IMR-90 (cell line): Measurements from ENCODE around the gene EPS15. TPM values are rescaled to one million over a fixed set of nuclear protein-coding genes. Genes with fewer than 3 reads are reported as not detected.

Source experiments
- ATAC-seq: fragments of 200-7000 bp; cut with Tn5 transposase; 2 replicates; pipeline ENCODE4 v1.9.1; 2020; ENCODE audit warnings: low read depth, mild to moderate bottlenecking, moderate library complexity
- BruUV-seq: library from RNA; stranded (reverse); fragments of 400-500 nt; replicated peaks from 2 replicates; lab custom pipeline; 2021; lab: Mats Ljungman, UMichigan
- CTCF ChIA-PET: fragments of 300-600 bp; formaldehyde crosslinking; extraction: SDS; loops from one replicate; lab custom pipeline; 2021; ENCODE audit warnings: antibody characterized with exemption; lab: Yijun Ruan, JAX
- POLR2A ChIA-PET: fragments of 300-600 bp; sonication (Branson Sonifier 250); formaldehyde crosslinking; loops from one replicate; lab custom pipeline; 2022; ENCODE audit warnings: antibody characterized with exemption; ENCODE audit not compliant: unreplicated experiment; lab: Charles Lee
- DNase-seq: peaks from one replicate; pipeline ENCODE4 v3.0.0; 2013
- H2AFZ ChIP-seq: replicated peaks from 2 replicates; pipeline ENCODE3; 2013; ENCODE audit warnings: low read length, mild to moderate bottlenecking; ENCODE audit not compliant: poor library complexity
- H2AK5ac ChIP-seq: 2 replicates; pipeline ENCODE4 v1.6.1; 2013; ENCODE audit warnings: low read depth, low read length, inconsistent platforms
- H2AK9ac ChIP-seq: replicated peaks from 2 replicates; pipeline ENCODE3; 2013; ENCODE audit warnings: mild to moderate bottlenecking, low read depth, low read length, moderate library complexity; ENCODE audit not compliant: poor library complexity
- H2BK120ac ChIP-seq: 2 replicates; pipeline ENCODE4 v1.6.1; 2013; ENCODE audit warnings: low read depth, low read length, inconsistent platforms
- H2BK15ac ChIP-seq: 3 replicates; pipeline ENCODE4 v1.6.1; 2013; ENCODE audit warnings: low read depth, low read length, inconsistent platforms
- H2BK20ac ChIP-seq: 2 replicates; pipeline ENCODE4 v1.6.1; 2013; ENCODE audit warnings: low read depth, mild to moderate bottlenecking, inconsistent platforms, low read length, moderate library complexity
- H2BK5ac ChIP-seq: 2 replicates; pipeline ENCODE4 v1.6.1; 2013; ENCODE audit warnings: mild to moderate bottlenecking, low read depth, low read length, inconsistent platforms; ENCODE audit not compliant: poor library complexity, severe bottlenecking
- H3K14ac ChIP-seq: replicated peaks from 2 replicates; pipeline ENCODE4 v1.6.1; 2013; ENCODE audit warnings: low read depth, low read length, inconsistent platforms
- H3K18ac ChIP-seq: 2 replicates; pipeline ENCODE4 v1.6.1; 2013; ENCODE audit warnings: low read depth, low read length, control low read depth
- H3K23ac ChIP-seq: 2 replicates; pipeline ENCODE4 v1.6.1; 2013; ENCODE audit warnings: low read depth, low read length, inconsistent platforms
- H3K27ac ChIP-seq: 2 replicates; pipeline ENCODE4 v1.5.1; 2013; ENCODE audit warnings: mild to moderate bottlenecking, control low read depth, low read length; ENCODE audit not compliant: insufficient read depth
- H3K27me3 ChIP-seq: 2 replicates; pipeline ENCODE4 v1.6.1; 2013; ENCODE audit warnings: low read length; ENCODE audit not compliant: control insufficient read depth, insufficient read depth
- H3K36me3 ChIP-seq: 2 replicates; pipeline ENCODE4 v1.6.1; 2013; ENCODE audit warnings: low read length, mixed read lengths; ENCODE audit not compliant: control insufficient read depth, insufficient read depth
- H3K4ac ChIP-seq: 2 replicates; pipeline ENCODE4 v1.6.1; 2013; ENCODE audit warnings: low read depth, low read length, inconsistent platforms
- H3K4me1 ChIP-seq: 2 replicates; pipeline ENCODE4 v1.6.1; 2013; ENCODE audit warnings: low read length, mixed read lengths; ENCODE audit not compliant: control insufficient read depth, insufficient read depth
- H3K4me2 ChIP-seq: 2 replicates; pipeline ENCODE4 v1.6.1; 2013; ENCODE audit warnings: low read depth, mild to moderate bottlenecking, control low read depth, low read length, moderate library complexity
- H3K4me3 ChIP-seq: 2 replicates; pipeline ENCODE4 v1.5.1; 2013; ENCODE audit warnings: low read depth, mild to moderate bottlenecking, control low read depth, low read length, moderate library complexity; ENCODE audit not compliant: insufficient read depth
- H3K56ac ChIP-seq: 2 replicates; pipeline ENCODE4 v1.6.1; 2013; ENCODE audit warnings: low read length, inconsistent platforms; ENCODE audit not compliant: insufficient read depth; ENCODE audit errors: extremely low read depth
- H3K79me1 ChIP-seq, 2 experiments: 2 replicates each; pipeline ENCODE4 v1.6.1; 2013; ENCODE audit warnings: low read length in 2 of 2, inconsistent platforms in 1 of 2, low read depth in 1 of 2
- H3K9ac ChIP-seq: 2 replicates; pipeline ENCODE4 v1.6.1; 2013; ENCODE audit warnings: low read depth, low read length, control low read depth
- H3K9me1 ChIP-seq: 2 replicates; pipeline ENCODE4 v1.6.1; 2013; ENCODE audit warnings: low read length, inconsistent platforms; ENCODE audit not compliant: insufficient read depth
- H3K9me3 ChIP-seq: 2 replicates; pipeline ENCODE4 v1.6.1; 2013; ENCODE audit warnings: low read length; ENCODE audit not compliant: control insufficient read depth, insufficient read depth
- H4K20me1 ChIP-seq: 2 replicates; pipeline ENCODE4 v1.6.1; 2013; ENCODE audit warnings: low read length, inconsistent platforms; ENCODE audit not compliant: insufficient read depth
- H4K5ac ChIP-seq: 2 replicates; pipeline ENCODE4 v1.6.1; 2013; ENCODE audit warnings: mild to moderate bottlenecking, low read depth, low read length, control low read depth
- H4K8ac ChIP-seq, 2 experiments: 2 replicates each; pipeline ENCODE4 v1.6.1; 2013; ENCODE audit warnings: low read depth in 2 of 2, low read length in 2 of 2, control low read depth in 1 of 2, inconsistent platforms in 1 of 2
- H4K91ac ChIP-seq: 2 replicates; pipeline ENCODE4 v1.6.1; 2013; ENCODE audit warnings: low read depth, low read length, inconsistent platforms; ENCODE audit not compliant: insufficient read depth
- FOS ChIP-seq: fragments of 150-350 bp; IDR thresholded peaks from 2 replicates; pipeline ENCODE4 v1.6.1; 2016; ENCODE audit warnings: low read depth, low read length
- MAZ ChIP-seq: IDR thresholded peaks from 2 replicates; pipeline ENCODE4 v1.6.1; 2012; ENCODE audit warnings: low read depth, mild to moderate bottlenecking, low read length, improper control_type of control experiment, moderate library complexity, borderline replicate concordance
- NFE2L2 ChIP-seq: fragments of 150-350 bp; IDR thresholded peaks from 2 replicates; pipeline ENCODE4 v1.6.1; 2016; ENCODE audit warnings: low read depth, mild to moderate bottlenecking, low read length
- RAD21 ChIP-seq: IDR thresholded peaks from 2 replicates; pipeline ENCODE4 v1.6.1; 2012; ENCODE audit warnings: low read length, improper control_type of control experiment
- RFX5 ChIP-seq: IDR thresholded peaks from 2 replicates; pipeline ENCODE4 v1.8.0; 2012; ENCODE audit warnings: low read depth, mild to moderate bottlenecking, low read length, moderate library complexity
- WGBS, 2 experiments: methylation state at CpG; one replicate each; pipeline versions ENCODE4 v1.1.5 to v1.1.7; 2013; ENCODE audit warnings: missing lambda C conversion rate in 2 of 2; ENCODE audit not compliant: insufficient read length in 1 of 2; ENCODE audit errors: extremely low coverage in 2 of 2; 5-methylcytosine and 5-hydroxymethylcytosine counted together
- dilution Hi-C: fragments of 300-500 bp; cut with HindIII; formaldehyde crosslinking; loops from one replicate; pipeline ENCODE4 v1.14.3; 2018; ENCODE audit warnings: low sequenced_read_pairs; ENCODE audit not compliant: unreplicated experiment
- in situ Hi-C: fragments of 300-500 bp; cut with MboI; formaldehyde crosslinking; loops from 3 replicates; pipeline ENCODE4 v1.14.3; 2019; ENCODE audit warnings: low sequenced_read_pairs, inconsistent platforms, mixed read lengths
- intact Hi-C: fragments of 100-400 bp; cut with micrococcal nuclease; formaldehyde crosslinking; loops from 2 replicates; pipeline ENCODE4 v1.10.0; 2022
- polyA plus RNA-seq, 3 experiments: library from polyadenylated mRNA; depleted of rRNA; stranded (reverse); fragments of >200 nt; gene quantifications; 2 replicates each; pipeline ENCODE4 v1.2.3, GENCODE V29; 2012; ENCODE audit warnings: low replicate concordance in 1 of 3
- total RNA-seq: library from RNA; depleted of rRNA; stranded (reverse); fragments of >200 nt; gene quantifications from 2 replicates; pipeline ENCODE4 v1.2.3, GENCODE V29; 2012

The EPS15 gene
- total and polyA plus RNA-seq, 2 of the 4 experiments (the other 2 are of a cell fraction), result 17.6 to 38.0 TPM

- H3K56ac ChIP-seq, result no peak overlapping the region
- no peak overlapping the region for H3K4me2 ChIP-seq
- H3K18ac ChIP-seq, result no peak overlapping the region
- H3K9me1 ChIP-seq, result no peaks in the 10 kb centered on the region
- H3K4ac ChIP-seq, result no peak overlapping the region
- CTCF ChIA-PET, result interaction anchor here (1.1 kb wide), 1 partner anchor 77 kb away, joined by 3 read pairs; no protein-coding TSS in a partner anchor
- no peaks in the 10 kb centered on the region for H3K9me3 ChIP-seq
- no peak overlapping the region for H2AK9ac ChIP-seq
- no peaks in the 10 kb centered on the region for H3K79me1 ChIP-seq
- no peak overlapping the region for H3K4me3 ChIP-seq
- BruUV-seq, result no TSS peak
- H4K5ac ChIP-seq, result no peak overlapping the region
- H3K14ac ChIP-seq, result no peak overlapping the region
- no peaks in the 10 kb centered on the region for H3K4me1 ChIP-seq
- H2BK120ac ChIP-seq, result no peak overlapping the region
- no peak for DNase-seq
- peaks cover 19% of the 10 kb centered on the region for H3K36me3 ChIP-seq
- POLR2A ChIA-PET, result no interaction called here
- H2AFZ ChIP-seq, result no peak overlapping the region
- no peak for ATAC-seq
- H4K91ac ChIP-seq, result no peak overlapping the region
- H2AK5ac ChIP-seq, result no peak overlapping the region
- no peak overlapping the region for H3K27ac ChIP-seq
- TF ChIP-seq RAD21 (no peak), MAZ (no peak), FOS (no peak), RFX5 (no peak), NFE2L2 (no peak)
- H3K9ac ChIP-seq, result no peak overlapping the region
- intact Hi-C loops (no loop called here), dilution Hi-C loops (no loop called here), in situ Hi-C loops (no loop called here)
- no peak overlapping the region for H2BK20ac ChIP-seq
- H2BK5ac ChIP-seq, result no peak overlapping the region
- no peaks in the 10 kb centered on the region for H4K20me1 ChIP-seq
- no peak overlapping the region for H3K23ac ChIP-seq
- no peaks in the 10 kb centered on the region for H3K27me3 ChIP-seq
- no peak overlapping the region for H2BK15ac ChIP-seq
- WGBS, 2 experiments, result 100% methylated on average over 1 of the region's 4 CpGs; no CpG with 5 or more reads in 1 of the 2 experiments
- no peak overlapping the region for H4K8ac ChIP-seq
Observed at GRCh38 chr1:51359879-51360278, 159.2 kb downstream of the EPS15 start.
